Esophagus squamous epithelium (tissue), 4 donors: ENCODE measurements around the gene NECTIN1.

Experiments
- POLR2A ChIP-seq, 4 donors: fragments of 450-650 bp; IDR thresholded peaks; one replicate each; pipeline ENCODE4 v1.6.1; 2017; ENCODE audit warnings: antibody characterized with exemption in 4 of 4, mild to moderate bottlenecking in 4 of 4, moderate library complexity in 3 of 4
- TF ChIP-seq, protein P1 (sequence below), 6 experiments: fragments of 450-650 bp in 4 of 6; fragments of 200-600 bp in 2 of 6; sonication (generic) in 2 of 6; IDR thresholded peaks; one replicate each; pipeline ENCODE4 v1.5.1; 2016 to 2019; ENCODE audit warnings: antibody characterized with exemption in 6 of 6, mild to moderate bottlenecking in 4 of 6, moderate library complexity in 4 of 6

DNA sequence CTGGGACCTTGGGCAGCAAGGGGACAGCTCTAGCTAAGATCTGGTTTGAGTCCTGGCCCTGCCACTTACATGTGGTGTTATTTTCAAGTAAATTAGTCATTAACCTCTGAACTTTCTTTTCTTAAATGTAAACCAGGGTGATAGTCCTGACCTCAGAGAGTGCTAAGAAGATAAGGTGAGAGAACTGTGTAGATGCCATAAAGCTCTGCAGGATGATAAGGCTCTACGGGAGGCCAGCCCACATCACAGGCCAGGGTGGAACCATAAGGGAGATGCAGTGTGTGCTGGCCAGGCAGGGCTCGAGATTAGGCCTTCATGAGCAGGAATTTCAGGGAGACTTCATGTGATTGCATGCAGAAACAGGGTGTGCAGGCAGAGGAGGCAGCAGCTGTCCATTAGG, 24.2 kb downstream of the NECTIN1 start:
- no peak for TF ChIP-seq POLR2A (IDR thresholded peaks at IDR 0.05)
- TF ChIP-seq, protein P1, sequence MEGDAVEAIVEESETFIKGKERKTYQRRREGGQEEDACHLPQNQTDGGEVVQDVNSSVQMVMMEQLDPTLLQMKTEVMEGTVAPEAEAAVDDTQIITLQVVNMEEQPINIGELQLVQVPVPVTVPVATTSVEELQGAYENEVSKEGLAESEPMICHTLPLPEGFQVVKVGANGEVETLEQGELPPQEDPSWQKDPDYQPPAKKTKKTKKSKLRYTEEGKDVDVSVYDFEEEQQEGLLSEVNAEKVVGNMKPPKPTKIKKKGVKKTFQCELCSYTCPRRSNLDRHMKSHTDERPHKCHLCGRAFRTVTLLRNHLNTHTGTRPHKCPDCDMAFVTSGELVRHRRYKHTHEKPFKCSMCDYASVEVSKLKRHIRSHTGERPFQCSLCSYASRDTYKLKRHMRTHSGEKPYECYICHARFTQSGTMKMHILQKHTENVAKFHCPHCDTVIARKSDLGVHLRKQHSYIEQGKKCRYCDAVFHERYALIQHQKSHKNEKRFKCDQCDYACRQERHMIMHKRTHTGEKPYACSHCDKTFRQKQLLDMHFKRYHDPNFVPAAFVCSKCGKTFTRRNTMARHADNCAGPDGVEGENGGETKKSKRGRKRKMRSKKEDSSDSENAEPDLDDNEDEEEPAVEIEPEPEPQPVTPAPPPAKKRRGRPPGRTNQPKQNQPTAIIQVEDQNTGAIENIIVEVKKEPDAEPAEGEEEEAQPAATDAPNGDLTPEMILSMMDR (IDR thresholded peaks at IDR 0.05) = no peak
